Neural cell (in vitro differentiated cells): ENCODE results near the gene MANF. TPM values are rescaled to one million over a fixed set of nuclear protein-coding genes. Genes with fewer than 3 reads are reported as not detected.

ENCODE experiments used
- H2AFZ ChIP-seq: fragments of 200-600, 300-800 bp; sonication (generic), shearing (Covaris generic); 2 replicates; pipeline ENCODE4 v1.6.0; 2014; ENCODE audit warnings: low read depth, mild to moderate bottlenecking, antibody characterized with exemption, low read length, moderate library complexity
- H3F3A ChIP-seq: fragments of 200-600 bp; shearing (Covaris generic); 2 replicates; pipeline ENCODE4 v1.6.1; 2016; ENCODE audit warnings: mild to moderate bottlenecking, moderate library complexity, mixed read lengths, antibody characterized with exemption, low read length; ENCODE audit not compliant: insufficient read depth, poor library complexity, severe bottlenecking
- H3K27ac ChIP-seq: fragments of 200-600, 300-800 bp; sonication (generic), shearing (Covaris generic); 2 replicates; pipeline ENCODE4 v1.5.1; 2014; ENCODE audit warnings: mild to moderate bottlenecking, low read length, moderate library complexity
- H3K27me3 ChIP-seq: fragments of 300-800, 200-600 bp; sonication (generic), shearing (Covaris generic); 2 replicates; pipeline ENCODE4 v1.6.0; 2014; ENCODE audit warnings: mild to moderate bottlenecking, low read depth, low read length, moderate library complexity; ENCODE audit not compliant: insufficient read depth
- H3K36me3 ChIP-seq: fragments of 300-800, 200-600 bp; sonication (generic), shearing (Covaris generic); 2 replicates; pipeline ENCODE4 v1.5.1; 2014; ENCODE audit warnings: mild to moderate bottlenecking, antibody characterized with exemption, low read length, moderate library complexity; ENCODE audit not compliant: insufficient read depth
- H3K4me2 ChIP-seq: fragments of 300-800, 200-600 bp; sonication (generic), shearing (Covaris generic); 2 replicates; pipeline ENCODE4 v1.6.0; 2014; ENCODE audit warnings: mild to moderate bottlenecking, low read length
- H3K4me3 ChIP-seq: fragments of 300-800, 200-600 bp; sonication (generic), shearing (Covaris generic); 2 replicates; pipeline ENCODE4 v1.5.1; 2014; ENCODE audit warnings: mild to moderate bottlenecking, low read length, moderate library complexity
- H3K79me2 ChIP-seq: fragments of 200-600 bp; shearing (Covaris generic); replicated peaks from 2 replicates; pipeline ENCODE4 v1.6.0; 2014; ENCODE audit warnings: mild to moderate bottlenecking, low read length, moderate library complexity; ENCODE audit not compliant: insufficient read depth
- H3K9ac ChIP-seq: fragments of 300-800, 200-600 bp; sonication (generic), shearing (Covaris generic); 2 replicates; pipeline ENCODE4 v1.6.1; 2016; ENCODE audit warnings: mild to moderate bottlenecking, low read length, mixed read lengths
- H3K9me2 ChIP-seq: fragments of 200-600 bp; shearing (Covaris generic); 2 replicates; pipeline ENCODE4 v1.6.1; 2016; ENCODE audit warnings: mild to moderate bottlenecking, low read length, mixed read lengths; ENCODE audit not compliant: insufficient read depth
- H3K9me3 ChIP-seq: fragments of 200-600, 300-800 bp; sonication (generic), shearing (Covaris generic); 2 replicates; pipeline ENCODE4 v1.6.1; 2016; ENCODE audit warnings: mild to moderate bottlenecking, mixed run types, low read length, moderate library complexity, mixed read lengths
- H4K20me1 ChIP-seq: fragments of 200-600 bp; shearing (Covaris generic); 2 replicates; pipeline ENCODE4 v1.6.1; 2016; ENCODE audit warnings: mild to moderate bottlenecking, mixed run types; ENCODE audit not compliant: insufficient read depth
- EZH2 ChIP-seq: fragments of 200-600, 300-800 bp; shearing (Covaris generic), sonication (generic); IDR thresholded peaks from 2 replicates; pipeline ENCODE4 v1.6.1; 2014; ENCODE audit warnings: antibody characterized with exemption, low read length, borderline replicate concordance, mild to moderate bottlenecking; ENCODE audit not compliant: insufficient read depth, poor library complexity, severe bottlenecking
- MXI1 ChIP-seq: fragments of 450-650 bp; conservative IDR thresholded peaks from 2 replicates; pipeline ENCODE4 v1.6.1; 2014; ENCODE audit warnings: antibody characterized with exemption, mild to moderate bottlenecking; ENCODE audit not compliant: poor library complexity, severe bottlenecking
- POLR2AphosphoS5 ChIP-seq: IDR thresholded peaks from 2 replicates; pipeline ENCODE4 v1.6.1; 2012
- REST ChIP-seq: IDR thresholded peaks from 2 replicates; pipeline ENCODE4 v1.6.1; 2012; ENCODE audit warnings: borderline replicate concordance
- SMC3 ChIP-seq: fragments of 450-650 bp; conservative IDR thresholded peaks from 2 replicates; pipeline ENCODE4 v1.6.1; 2014; ENCODE audit warnings: antibody characterized with exemption, mild to moderate bottlenecking, moderate library complexity; ENCODE audit not compliant: poor library complexity
- TAF1 ChIP-seq: IDR thresholded peaks from 2 replicates; pipeline ENCODE4 v1.6.1; 2012; ENCODE audit warnings: low read depth
- polyA plus RNA-seq: library from polyadenylated mRNA; depleted of rRNA; stranded (reverse); fragments of >200 nt; gene quantifications from 2 replicates; pipeline ENCODE4 v1.2.3, GENCODE V29; 2014
- TF ChIP-seq, protein P1 (sequence below): fragments of 450-650 bp; IDR thresholded peaks from 2 replicates; pipeline ENCODE4 v1.5.1; 2014; ENCODE audit warnings: antibody characterized with exemption, mild to moderate bottlenecking, moderate library complexity; ENCODE audit not compliant: poor library complexity, severe bottlenecking

The MANF gene
- polyA plus RNA-seq, 1 donor from 2014 or later = 77.3 TPM

DNA sequence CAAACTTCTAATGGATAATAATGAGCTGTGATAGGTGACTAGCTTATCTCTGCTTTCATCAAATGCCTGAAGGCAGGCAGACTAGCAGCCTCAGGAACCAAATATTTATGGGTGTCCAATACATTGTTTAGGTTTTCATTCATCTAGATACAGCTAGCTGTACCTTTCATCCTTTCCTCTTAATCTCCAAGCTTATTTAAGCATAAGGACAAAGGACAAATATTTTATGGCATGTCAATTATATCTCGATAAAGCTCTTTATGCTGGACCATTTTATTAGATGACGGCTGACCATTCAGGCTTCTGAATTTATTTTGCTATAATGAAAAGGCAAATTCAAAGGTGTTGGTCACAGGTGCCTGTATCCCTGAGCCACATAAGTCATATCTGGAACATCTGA lies 22.9 kb downstream of the MANF start:
- no peaks in the 10 kb centered on the region for H3F3A ChIP-seq
- no peaks in the 10 kb centered on the region for H3K27me3 ChIP-seq
- H3K4me3 ChIP-seq = no peak overlapping the region
- H3K79me2 ChIP-seq = no peaks in the 10 kb centered on the region
- H3K9ac ChIP-seq = no peak overlapping the region
- H3K36me3 ChIP-seq = peaks cover 6% of the 10 kb centered on the region
- H3K4me2 ChIP-seq = no peak overlapping the region
- no peaks in the 10 kb centered on the region for H3K9me2 ChIP-seq
- H3K27ac ChIP-seq = no peak overlapping the region
- no peak for TF ChIP-seq EZH2
- no peak overlapping the region for H2AFZ ChIP-seq
- no peaks in the 10 kb centered on the region for H3K9me3 ChIP-seq
- H4K20me1 ChIP-seq = no peaks in the 10 kb centered on the region

DNA sequence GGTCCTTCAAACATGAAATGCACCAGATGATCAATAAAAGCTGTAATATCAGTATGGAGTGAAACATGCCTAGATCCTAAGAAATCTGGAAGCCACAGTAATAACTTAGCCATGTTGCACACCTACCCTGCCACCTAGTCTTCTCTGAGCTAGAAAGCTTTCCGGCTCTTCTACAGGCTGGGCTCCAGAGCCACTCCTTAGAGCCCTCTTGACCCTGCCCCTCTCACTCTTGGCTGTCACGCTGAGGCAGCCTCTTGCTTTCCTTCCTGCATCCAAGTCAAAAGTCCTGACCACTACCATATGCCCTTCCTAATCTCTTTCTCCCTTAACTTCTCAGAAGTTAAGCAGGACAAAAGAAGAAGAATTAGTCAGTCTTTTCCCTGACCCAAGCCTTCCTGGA lies 23.7 kb downstream of the MANF start:
- Histone ChIP-seq H4K20me1 (no peaks in the 10 kb centered on the region), H2AFZ (no peak overlapping the region), H3K9me3 (no peaks in the 10 kb centered on the region), H3K27me3 (no peaks in the 10 kb centered on the region), H3K4me3 (no peak overlapping the region), H3F3A (no peaks in the 10 kb centered on the region), H3K9me2 (no peaks in the 10 kb centered on the region), H3K36me3 (peaks cover 6% of the 10 kb centered on the region), H3K9ac (no peak overlapping the region), H3K27ac (no peak overlapping the region), H3K79me2 (no peaks in the 10 kb centered on the region), H3K4me2 (no peak overlapping the region)
- TF ChIP-seq TAF1 = no peak
- no peak for TF ChIP-seq REST
- TF ChIP-seq POLR2AphosphoS5 = no peak
- TF ChIP-seq SMC3 = no peak
- no peak for TF ChIP-seq MXI1
- TF ChIP-seq EZH2 = no peak

GRCh38 chr3:51422211-51422610 lies 37.1 kb downstream of the MANF start:
- Histone ChIP-seq H3K4me3 (no peak overlapping the region), H3K27ac (no peak overlapping the region), H3K27me3 (no peaks in the 10 kb centered on the region), H3K36me3 (no peaks in the 10 kb centered on the region), H4K20me1 (no peaks in the 10 kb centered on the region), H3F3A (no peaks in the 10 kb centered on the region), H3K4me2 (no peak overlapping the region), H3K9me2 (no peaks in the 10 kb centered on the region), H3K79me2 (no peaks in the 10 kb centered on the region), H3K9ac (no peak overlapping the region), H3K9me3 (no peaks in the 10 kb centered on the region), H2AFZ (no peak overlapping the region)
- TF ChIP-seq EZH2 (no peak), POLR2AphosphoS5 (no peak)
- TF ChIP-seq, protein P1, sequence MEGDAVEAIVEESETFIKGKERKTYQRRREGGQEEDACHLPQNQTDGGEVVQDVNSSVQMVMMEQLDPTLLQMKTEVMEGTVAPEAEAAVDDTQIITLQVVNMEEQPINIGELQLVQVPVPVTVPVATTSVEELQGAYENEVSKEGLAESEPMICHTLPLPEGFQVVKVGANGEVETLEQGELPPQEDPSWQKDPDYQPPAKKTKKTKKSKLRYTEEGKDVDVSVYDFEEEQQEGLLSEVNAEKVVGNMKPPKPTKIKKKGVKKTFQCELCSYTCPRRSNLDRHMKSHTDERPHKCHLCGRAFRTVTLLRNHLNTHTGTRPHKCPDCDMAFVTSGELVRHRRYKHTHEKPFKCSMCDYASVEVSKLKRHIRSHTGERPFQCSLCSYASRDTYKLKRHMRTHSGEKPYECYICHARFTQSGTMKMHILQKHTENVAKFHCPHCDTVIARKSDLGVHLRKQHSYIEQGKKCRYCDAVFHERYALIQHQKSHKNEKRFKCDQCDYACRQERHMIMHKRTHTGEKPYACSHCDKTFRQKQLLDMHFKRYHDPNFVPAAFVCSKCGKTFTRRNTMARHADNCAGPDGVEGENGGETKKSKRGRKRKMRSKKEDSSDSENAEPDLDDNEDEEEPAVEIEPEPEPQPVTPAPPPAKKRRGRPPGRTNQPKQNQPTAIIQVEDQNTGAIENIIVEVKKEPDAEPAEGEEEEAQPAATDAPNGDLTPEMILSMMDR = no peak
